ENCODE results near the gene NRCAM.

The NRCAM gene

DNA sequence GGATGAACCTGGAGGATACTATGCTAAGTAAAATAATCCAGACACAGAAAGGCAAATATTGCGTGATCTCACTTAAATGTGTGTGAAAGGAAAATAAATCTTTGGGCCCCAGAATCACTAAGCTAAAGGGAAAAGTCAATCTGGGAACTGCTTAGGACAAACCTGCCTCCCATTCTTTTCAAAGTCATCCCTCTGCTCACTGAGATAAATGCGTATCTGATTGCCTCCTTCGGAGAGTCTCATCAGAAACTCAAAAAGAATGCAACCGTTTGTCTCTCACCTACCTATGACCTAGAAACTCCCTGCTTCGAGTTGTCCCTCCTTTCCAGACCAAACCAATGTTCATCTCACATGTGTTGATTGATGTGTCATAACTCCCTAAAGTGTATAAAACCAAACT, 286.0 kb downstream of the NRCAM start:
- H3K9ac ChIP-seq (ENCODE audit: low read length), result no peak overlapping the region
- H3K36me3 ChIP-seq (ENCODE audit: control insufficient read depth, insufficient read depth, low read length), result no peaks in the 10 kb centered on the region
- no peaks in the 10 kb centered on the region for H3K27me3 ChIP-seq (ENCODE audit: control insufficient read depth, insufficient read depth, low read length)
- no peak overlapping the region for H3K4me3 ChIP-seq (ENCODE audit: low read depth, low read length)
- peaks cover 9% of the 10 kb centered on the region for H3K4me1 ChIP-seq (ENCODE audit: control insufficient read depth, insufficient read depth, low read length)
- H3K9me3 ChIP-seq (ENCODE audit: control insufficient read depth, insufficient read depth, low read depth, low read length), result no peaks in the 10 kb centered on the region
- H3K27ac ChIP-seq (ENCODE audit: low read depth, low read length), result no peak overlapping the region

DNA sequence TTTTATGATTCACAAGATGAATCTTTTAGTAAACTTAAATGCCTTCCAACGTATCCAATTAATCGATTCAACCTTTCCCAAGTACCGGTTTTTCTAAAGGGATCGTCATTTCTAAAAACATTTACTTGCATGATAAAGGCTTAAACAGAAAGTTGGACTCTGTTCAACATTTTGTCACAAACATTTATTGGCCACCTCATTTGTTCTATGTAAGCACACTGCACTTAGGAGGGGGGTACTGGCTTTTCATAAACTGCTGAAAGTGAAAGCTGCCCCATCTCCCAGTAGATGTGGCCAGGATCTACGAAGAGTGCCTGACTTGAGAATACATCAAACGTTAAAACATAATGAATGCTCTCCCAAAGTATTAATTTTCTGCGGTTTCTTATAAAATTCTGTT, 288.8 kb downstream of the NRCAM start:
- Histone ChIP-seq H3K36me3 (ENCODE audit: control insufficient read depth, insufficient read depth, low read length) (no peaks in the 10 kb centered on the region), H3K9ac (ENCODE audit: low read length) (no peak overlapping the region), H3K4me1 (ENCODE audit: control insufficient read depth, insufficient read depth, low read length) (peaks cover 9% of the 10 kb centered on the region), H3K27me3 (ENCODE audit: control insufficient read depth, insufficient read depth, low read length) (no peaks in the 10 kb centered on the region), H3K27ac (ENCODE audit: low read depth, low read length) (no peak overlapping the region), H3K4me3 (ENCODE audit: low read depth, low read length) (no peak overlapping the region), H3K9me3 (ENCODE audit: control insufficient read depth, insufficient read depth, low read depth, low read length) (no peaks in the 10 kb centered on the region)

DNA sequence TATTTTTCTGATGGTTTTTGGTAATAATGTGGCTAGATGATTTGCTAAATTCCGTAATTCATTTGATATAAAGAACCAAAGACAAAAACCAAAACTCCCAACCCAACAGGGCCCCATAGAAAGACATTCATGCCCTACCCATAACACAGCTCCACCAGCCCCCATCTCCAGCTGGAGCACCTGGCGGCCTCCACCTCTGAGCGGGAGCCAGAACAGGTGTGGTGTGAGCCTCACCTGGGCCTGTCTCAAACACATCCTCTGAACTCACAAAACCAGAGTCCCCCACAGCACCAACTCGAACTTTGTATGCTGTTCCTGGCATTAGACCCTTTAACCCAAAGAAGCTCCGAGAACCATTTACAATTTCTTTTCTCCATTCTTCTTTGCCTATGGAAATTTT, 289.5 kb downstream of the NRCAM start:
- H3K9ac ChIP-seq (ENCODE audit: low read length), result no peak overlapping the region
- H3K36me3 ChIP-seq (ENCODE audit: control insufficient read depth, insufficient read depth, low read length), result no peaks in the 10 kb centered on the region
- no peaks in the 10 kb centered on the region for H3K27me3 ChIP-seq (ENCODE audit: control insufficient read depth, insufficient read depth, low read length)
- no peaks in the 10 kb centered on the region for H3K9me3 ChIP-seq (ENCODE audit: control insufficient read depth, insufficient read depth, low read depth, low read length)
- peaks cover 9% of the 10 kb centered on the region for H3K4me1 ChIP-seq (ENCODE audit: control insufficient read depth, insufficient read depth, low read length)
- H3K4me3 ChIP-seq (ENCODE audit: low read depth, low read length), result no peak overlapping the region
- no peak overlapping the region for H3K27ac ChIP-seq (ENCODE audit: low read depth, low read length)

DNA sequence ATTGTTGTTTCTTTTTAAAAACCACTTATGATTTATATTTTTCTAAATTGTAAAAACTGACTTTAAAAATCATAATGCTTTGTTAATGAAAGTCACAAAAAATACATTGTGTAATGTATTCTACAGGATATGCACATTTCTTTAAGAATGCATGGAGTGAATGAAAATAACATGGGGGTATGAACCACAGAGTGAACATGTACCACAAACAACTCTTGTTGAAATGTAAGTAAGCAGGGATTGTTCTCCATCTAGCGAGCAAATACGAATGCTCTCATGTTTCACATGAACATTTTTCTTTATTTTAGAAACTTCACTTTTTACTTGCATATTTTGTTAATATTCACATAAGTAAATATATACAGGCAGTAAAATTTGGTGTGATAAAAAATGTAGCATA, 290.5 kb downstream of the NRCAM start:
- no peaks in the 10 kb centered on the region for H3K9me3 ChIP-seq (ENCODE audit: control insufficient read depth, insufficient read depth, low read depth, low read length)
- H3K4me1 ChIP-seq (ENCODE audit: control insufficient read depth, insufficient read depth, low read length), result peaks cover 6% of the 10 kb centered on the region
- no peaks in the 10 kb centered on the region for H3K27me3 ChIP-seq (ENCODE audit: control insufficient read depth, insufficient read depth, low read length)
- H3K9ac ChIP-seq (ENCODE audit: low read length), result no peak overlapping the region
- H3K4me3 ChIP-seq (ENCODE audit: low read depth, low read length), result no peak overlapping the region
- H3K36me3 ChIP-seq (ENCODE audit: control insufficient read depth, insufficient read depth, low read length), result no peaks in the 10 kb centered on the region
- H3K27ac ChIP-seq (ENCODE audit: low read depth, low read length), result no peak overlapping the region

DNA sequence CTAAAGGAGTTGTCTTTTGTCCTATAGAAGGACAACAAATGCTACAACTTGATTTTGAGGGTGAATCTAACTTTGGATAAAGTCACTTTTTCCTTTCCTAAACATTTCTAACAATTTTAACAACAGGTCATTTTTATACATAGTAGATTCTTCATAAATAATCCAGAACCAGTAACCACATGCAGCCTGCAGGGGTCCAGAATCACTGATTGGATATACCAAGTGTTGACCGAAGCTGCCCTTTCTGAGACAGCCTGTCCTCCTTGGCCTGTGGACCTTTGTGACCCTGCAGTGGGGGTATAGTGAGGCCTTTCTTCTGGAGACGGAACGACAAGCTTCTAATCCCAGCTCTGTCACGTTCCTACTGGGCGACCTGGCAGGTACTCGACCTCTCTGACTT, 291.3 kb downstream of the NRCAM start:
- H3K4me1 ChIP-seq (ENCODE audit: control insufficient read depth, insufficient read depth, low read length), result no peaks in the 10 kb centered on the region
- no peaks in the 10 kb centered on the region for H3K36me3 ChIP-seq (ENCODE audit: control insufficient read depth, insufficient read depth, low read length)
- H3K9ac ChIP-seq (ENCODE audit: low read length), result no peak overlapping the region
- no peaks in the 10 kb centered on the region for H3K9me3 ChIP-seq (ENCODE audit: control insufficient read depth, insufficient read depth, low read depth, low read length)
- no peak overlapping the region for H3K4me3 ChIP-seq (ENCODE audit: low read depth, low read length)
- H3K27me3 ChIP-seq (ENCODE audit: control insufficient read depth, insufficient read depth, low read length), result no peaks in the 10 kb centered on the region
- no peak overlapping the region for H3K27ac ChIP-seq (ENCODE audit: low read depth, low read length)

DNA sequence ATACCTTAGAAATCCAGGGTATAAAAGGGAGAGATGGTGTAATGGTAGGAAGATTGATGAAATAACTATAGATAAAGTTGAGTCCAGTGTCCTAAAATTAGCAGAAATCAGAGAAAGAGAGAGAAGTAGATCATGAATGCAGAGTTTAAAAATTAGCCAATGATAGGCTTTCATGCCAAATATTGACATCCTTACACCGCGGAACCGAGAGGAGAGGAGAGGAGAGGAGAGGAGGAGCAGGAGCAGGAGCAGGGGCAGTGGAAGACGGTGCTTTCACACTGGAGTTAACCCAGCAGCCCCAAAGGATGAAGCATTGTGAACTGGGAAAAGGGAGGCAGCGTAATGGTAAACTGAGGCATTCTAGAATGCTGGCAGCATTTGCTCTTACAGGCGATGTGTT, 291.9 kb downstream of the NRCAM start:
- H3K9me3 ChIP-seq (ENCODE audit: control insufficient read depth, insufficient read depth, low read depth, low read length), result no peaks in the 10 kb centered on the region
- no peaks in the 10 kb centered on the region for H3K27me3 ChIP-seq (ENCODE audit: control insufficient read depth, insufficient read depth, low read length)
- H3K4me1 ChIP-seq (ENCODE audit: control insufficient read depth, insufficient read depth, low read length), result no peaks in the 10 kb centered on the region
- H3K4me3 ChIP-seq (ENCODE audit: low read depth, low read length), result no peak overlapping the region
- H3K9ac ChIP-seq (ENCODE audit: low read length), result no peak overlapping the region
- no peak overlapping the region for H3K27ac ChIP-seq (ENCODE audit: low read depth, low read length)
- H3K36me3 ChIP-seq (ENCODE audit: control insufficient read depth, insufficient read depth, low read length), result no peaks in the 10 kb centered on the region

DNA sequence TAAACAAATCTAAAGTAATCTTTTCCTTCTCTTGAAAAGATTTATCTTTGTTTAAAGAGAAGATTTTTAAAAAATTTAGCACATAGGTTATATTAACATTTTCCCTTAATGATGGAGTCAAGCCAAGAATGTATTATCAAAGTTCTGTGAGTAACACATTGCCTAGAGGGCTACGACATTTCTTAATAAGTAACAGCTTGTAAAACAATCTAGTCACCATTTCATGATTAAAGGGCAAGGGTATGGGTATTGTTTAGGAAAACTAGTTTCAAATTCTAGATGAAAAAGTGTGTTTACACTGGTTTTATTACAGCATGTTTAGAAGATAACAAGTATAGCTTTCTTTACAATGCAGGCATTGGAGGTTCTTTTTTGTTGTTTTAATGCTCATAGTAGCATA, 297.5 kb downstream of the NRCAM start:
- H3K27me3 ChIP-seq (ENCODE audit: control insufficient read depth, insufficient read depth, low read length), result no peaks in the 10 kb centered on the region
- H3K9me3 ChIP-seq (ENCODE audit: control insufficient read depth, insufficient read depth, low read depth, low read length), result no peaks in the 10 kb centered on the region
- H3K9ac ChIP-seq (ENCODE audit: low read length), result no peak overlapping the region
- H3K4me3 ChIP-seq (ENCODE audit: low read depth, low read length), result no peak overlapping the region
- H3K4me1 ChIP-seq (ENCODE audit: control insufficient read depth, insufficient read depth, low read length), result no peaks in the 10 kb centered on the region
- H3K36me3 ChIP-seq (ENCODE audit: control insufficient read depth, insufficient read depth, low read length), result no peaks in the 10 kb centered on the region
- H3K27ac ChIP-seq (ENCODE audit: low read depth, low read length), result no peak overlapping the region

DNA sequence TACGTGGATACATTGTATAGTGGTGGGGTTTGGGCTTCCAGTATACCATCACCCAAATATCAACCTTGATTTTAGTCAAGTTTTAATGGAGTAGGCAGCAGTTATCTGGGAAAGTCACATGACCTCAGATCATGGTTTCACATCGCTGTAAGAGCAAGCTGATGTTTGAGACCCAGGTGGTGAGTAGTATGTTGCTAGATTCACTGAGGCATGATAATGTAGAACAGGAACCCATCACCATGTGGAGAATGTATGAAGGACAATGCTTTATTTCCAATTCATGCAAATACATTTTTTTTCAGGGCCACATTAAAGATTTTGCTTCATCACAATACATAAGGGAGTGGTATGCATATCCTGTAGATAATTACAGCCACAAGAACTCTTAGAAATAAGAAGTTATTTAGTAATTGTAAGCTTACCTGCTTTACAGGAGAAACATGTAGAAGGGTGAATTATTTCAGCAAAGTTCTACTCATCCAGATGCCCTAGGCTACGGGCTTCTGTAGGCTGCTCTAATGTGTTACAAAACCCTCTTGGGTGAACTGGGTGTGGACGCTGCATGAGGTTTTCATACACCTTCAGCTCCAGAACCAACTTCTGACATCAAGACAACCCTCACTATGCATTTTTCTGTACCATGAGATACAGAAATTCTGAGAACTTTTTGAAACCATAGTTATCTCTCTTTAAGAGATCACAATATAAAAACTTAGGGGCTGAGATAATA, 298.5 kb downstream of the NRCAM start:
- Histone ChIP-seq H3K4me1 (ENCODE audit: control insufficient read depth, insufficient read depth, low read length) (no peaks in the 10 kb centered on the region), H3K4me3 (ENCODE audit: low read depth, low read length) (no peak overlapping the region), H3K27me3 (ENCODE audit: control insufficient read depth, insufficient read depth, low read length) (no peaks in the 10 kb centered on the region), H3K36me3 (ENCODE audit: control insufficient read depth, insufficient read depth, low read length) (no peaks in the 10 kb centered on the region), H3K27ac (ENCODE audit: low read depth, low read length) (no peak overlapping the region), H3K9ac (ENCODE audit: low read length) (no peak overlapping the region), H3K9me3 (ENCODE audit: control insufficient read depth, insufficient read depth, low read depth, low read length) (no peaks in the 10 kb centered on the region)

DNA sequence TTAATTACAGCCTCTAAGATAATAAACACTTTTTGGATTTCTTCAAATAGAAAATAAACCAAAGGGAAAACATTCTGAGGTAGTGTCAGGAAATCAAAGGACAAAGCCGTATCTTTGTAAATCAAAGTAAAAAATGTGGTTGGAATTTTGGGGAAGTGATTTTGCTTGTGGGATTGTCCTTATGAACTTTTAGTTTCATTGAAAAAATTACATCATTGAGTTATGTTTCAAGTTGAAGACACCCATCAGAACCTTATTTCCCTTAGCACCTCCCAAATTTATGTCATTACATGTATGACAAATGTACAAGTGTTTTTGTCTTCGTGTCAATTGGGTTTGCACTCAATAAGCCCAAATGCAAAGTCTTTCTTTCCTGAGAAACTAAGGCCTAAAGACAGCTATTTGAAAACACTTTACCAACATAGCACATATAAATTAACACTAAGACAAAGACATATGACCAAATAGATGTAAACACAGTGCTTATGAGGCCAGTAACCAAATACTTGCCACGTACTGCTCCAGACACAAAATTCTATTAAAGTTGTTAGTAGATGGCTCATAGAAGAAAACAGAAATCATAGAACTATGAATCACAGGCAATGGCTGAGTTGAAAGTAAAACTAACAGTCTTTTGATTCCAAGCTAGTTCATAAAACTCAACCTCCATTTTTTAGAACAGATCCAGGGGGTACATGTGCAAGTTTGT, 299.2 kb downstream of the NRCAM start:
- no peak overlapping the region for H3K27ac ChIP-seq (ENCODE audit: low read depth, low read length)
- H3K27me3 ChIP-seq (ENCODE audit: control insufficient read depth, insufficient read depth, low read length), result no peaks in the 10 kb centered on the region
- no peak overlapping the region for H3K9ac ChIP-seq (ENCODE audit: low read length)
- H3K4me1 ChIP-seq (ENCODE audit: control insufficient read depth, insufficient read depth, low read length), result peaks cover 2% of the 10 kb centered on the region; the same call in 1 of the 2 replicates
- H3K9me3 ChIP-seq (ENCODE audit: control insufficient read depth, insufficient read depth, low read depth, low read length), result no peaks in the 10 kb centered on the region
- H3K4me3 ChIP-seq (ENCODE audit: low read depth, low read length), result no peak overlapping the region
- no peaks in the 10 kb centered on the region for H3K36me3 ChIP-seq (ENCODE audit: control insufficient read depth, insufficient read depth, low read length)

DNA sequence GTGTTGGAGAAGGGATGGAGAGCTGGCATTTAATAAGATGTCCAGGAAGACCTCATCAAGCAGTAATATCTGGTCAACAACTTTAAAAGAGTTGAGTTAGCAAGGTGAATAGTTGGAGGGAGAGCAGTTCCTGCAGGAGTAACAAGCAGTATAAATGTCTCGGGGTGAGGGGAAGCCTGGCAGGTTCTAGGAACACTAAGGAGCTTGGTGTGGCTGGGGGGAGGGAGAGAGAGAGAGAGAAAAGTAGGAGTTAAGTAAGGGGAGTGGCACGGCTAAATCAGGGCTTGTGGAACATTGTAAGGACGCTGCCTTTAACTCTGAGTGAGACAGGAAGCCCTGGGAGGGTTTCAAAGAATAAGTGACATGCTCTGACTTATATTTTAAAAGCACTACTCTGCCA, 304.0 kb downstream of the NRCAM start:
- Histone ChIP-seq H3K4me3 (ENCODE audit: low read depth, low read length) (no peak overlapping the region), H3K9ac (ENCODE audit: low read length) (no peak overlapping the region), H3K36me3 (ENCODE audit: control insufficient read depth, insufficient read depth, low read length) (no peaks in the 10 kb centered on the region), H3K4me1 (ENCODE audit: control insufficient read depth, insufficient read depth, low read length) (peaks cover 3% of the 10 kb centered on the region; the same call in 1 of the 2 replicates), H3K9me3 (ENCODE audit: control insufficient read depth, insufficient read depth, low read depth, low read length) (no peaks in the 10 kb centered on the region), H3K27me3 (ENCODE audit: control insufficient read depth, insufficient read depth, low read length) (no peaks in the 10 kb centered on the region), H3K27ac (ENCODE audit: low read depth, low read length) (no peak overlapping the region)

DNA sequence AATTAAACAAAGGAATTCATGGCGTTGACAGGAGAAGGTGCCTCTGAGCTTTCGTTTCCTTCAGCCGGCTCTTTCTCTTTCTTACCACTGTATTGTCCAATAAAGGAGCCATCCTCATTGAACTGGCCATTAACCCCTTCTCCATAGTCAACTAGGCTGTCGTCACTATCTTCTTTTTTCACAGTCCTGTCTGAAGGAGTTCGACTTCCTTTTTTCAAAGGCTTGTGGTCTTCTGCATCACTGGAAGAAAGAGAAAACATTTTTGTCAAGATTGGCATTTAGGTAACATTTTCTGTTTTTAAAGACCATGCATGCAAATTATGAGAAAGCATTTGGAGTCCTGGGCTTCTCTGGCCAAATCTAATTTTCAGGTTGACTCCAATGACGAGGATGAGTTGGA, 306.3 kb downstream of the NRCAM start:
- peaks cover 8% of the 10 kb centered on the region for H3K4me1 ChIP-seq (ENCODE audit: control insufficient read depth, insufficient read depth, low read length)
- no peak overlapping the region for H3K9ac ChIP-seq (ENCODE audit: low read length)
- no peaks in the 10 kb centered on the region for H3K36me3 ChIP-seq (ENCODE audit: control insufficient read depth, insufficient read depth, low read length)
- H3K27me3 ChIP-seq (ENCODE audit: control insufficient read depth, insufficient read depth, low read length), result no peaks in the 10 kb centered on the region
- no peaks in the 10 kb centered on the region for H3K9me3 ChIP-seq (ENCODE audit: control insufficient read depth, insufficient read depth, low read depth, low read length)
- H3K4me3 ChIP-seq (ENCODE audit: low read depth, low read length), result no peak overlapping the region
- H3K27ac ChIP-seq (ENCODE audit: low read depth, low read length), result no peak overlapping the region
